ENCODE data around the gene PLCB4. TPM values are rescaled to one million over a fixed set of nuclear protein-coding genes. Genes with fewer than 3 reads are reported as not detected.

The PLCB4 gene
- total RNA-seq, 1 donor: 4.1 TPM

GRCh38 chr20:9457136-9457535 lies 388.2 kb downstream of the PLCB4 start:
- no peak for TF ChIP-seq CTCF (IDR thresholded peaks at IDR 0.05; ENCODE audit: insufficient read depth, low read length)
- DNase-seq (ENCODE audit: low read depth): no peak
- no peak overlapping the region for H3K4me3 ChIP-seq (ENCODE audit: low read depth, low read length)

- DNase-seq (ENCODE audit: low read depth): no peak
Observed at GRCh38 chr20:9458138-9458796, 389.4 kb downstream of the PLCB4 start.

GRCh38 chr20:9460518-9460917 lies 391.6 kb downstream of the PLCB4 start:
- DNase-seq (ENCODE audit: low read depth): peak; percentile 34

More at GRCh38 chr20:9458138-9458796, 389.4 kb downstream of the PLCB4 start:
- H3K4me3 ChIP-seq (ENCODE audit: low read depth, low read length): no peak overlapping the region
- no peak for TF ChIP-seq CTCF (IDR thresholded peaks at IDR 0.05; ENCODE audit: insufficient read depth, low read length)

DNA sequence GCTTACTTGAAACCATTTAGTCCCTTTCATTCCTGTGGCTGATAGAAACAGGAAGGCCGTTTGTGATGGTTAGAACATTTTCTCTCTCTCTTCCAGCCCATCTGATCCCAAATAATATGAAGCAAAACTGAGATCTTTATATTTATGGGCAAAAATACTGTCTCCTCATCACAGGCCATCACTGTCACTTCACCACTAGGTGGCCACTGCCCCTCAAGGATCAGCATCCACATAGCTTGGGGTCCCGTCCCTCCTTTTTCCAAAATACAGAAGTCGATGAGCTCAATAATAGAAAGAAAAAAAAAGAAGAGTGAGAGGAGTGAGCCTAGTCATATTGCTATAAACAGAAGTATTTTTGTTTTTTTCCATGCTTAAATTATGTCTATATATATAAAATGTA lies 399.1 kb downstream of the PLCB4 start:
- no peak overlapping the region for H3K4me3 ChIP-seq (ENCODE audit: low read depth, low read length)
- peak; percentile 28 for TF ChIP-seq CTCF (IDR thresholded peaks at IDR 0.05; ENCODE audit: insufficient read depth, low read length)
- no peak for DNase-seq (ENCODE audit: low read depth)

More at GRCh38 chr20:9460518-9460917, 391.6 kb downstream of the PLCB4 start:
- H3K4me3 ChIP-seq (ENCODE audit: low read depth, low read length): no peak overlapping the region
- no peak for TF ChIP-seq CTCF (IDR thresholded peaks at IDR 0.05; ENCODE audit: insufficient read depth, low read length)

DNA sequence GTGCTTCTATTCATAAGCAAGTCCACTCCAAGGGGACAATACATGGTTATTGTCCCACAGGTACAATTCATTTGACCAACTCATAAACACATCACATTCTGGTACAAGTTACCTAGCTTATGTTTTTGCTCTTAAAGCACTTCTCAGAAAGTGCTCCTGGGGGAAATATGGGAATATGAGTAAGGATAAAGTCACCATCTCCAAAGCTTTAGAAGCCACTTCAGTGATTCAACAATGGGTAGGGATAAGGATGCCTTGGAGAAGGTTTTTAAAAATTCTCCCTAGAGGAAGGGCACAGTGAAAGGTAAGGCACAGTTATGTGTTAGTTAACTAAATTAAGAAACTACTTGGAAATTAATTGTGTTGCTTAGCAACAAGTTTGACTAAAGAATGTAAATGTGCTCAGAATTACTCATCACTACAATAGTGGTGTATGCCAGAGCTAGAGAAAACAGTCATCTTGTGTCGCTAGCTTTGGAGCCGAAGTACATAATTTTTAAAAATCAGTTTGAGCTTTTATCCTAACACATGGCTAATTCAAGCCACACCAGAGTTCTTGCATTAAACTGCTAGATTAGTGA lies 406.0 kb downstream of the PLCB4 start:
- TF ChIP-seq CTCF (IDR thresholded peaks at IDR 0.05; ENCODE audit: insufficient read depth, low read length): no peak
- DNase-seq (ENCODE audit: low read depth): no peak
- no peak overlapping the region for H3K4me3 ChIP-seq (ENCODE audit: low read depth, low read length)

DNA sequence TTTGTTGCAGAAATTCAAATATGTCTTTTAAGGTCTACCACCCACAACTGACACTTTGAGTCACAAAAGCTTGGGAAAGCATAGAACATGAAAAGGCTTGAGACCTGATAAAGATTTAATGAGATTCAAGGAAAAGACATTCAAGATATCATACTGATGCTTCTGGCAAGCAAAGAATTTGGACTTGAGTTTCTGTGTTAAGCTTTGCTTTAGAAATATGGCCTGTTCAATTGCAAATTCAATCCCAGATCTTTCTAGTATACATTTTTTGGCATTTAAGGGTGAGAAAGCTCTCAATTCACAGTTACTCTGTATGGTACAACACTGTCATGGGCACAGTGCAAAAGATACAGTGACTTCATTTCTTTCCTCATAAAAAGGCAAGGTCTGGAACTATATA lies 406.6 kb downstream of the PLCB4 start:
- no peak for TF ChIP-seq CTCF (IDR thresholded peaks at IDR 0.05; ENCODE audit: insufficient read depth, low read length)
- no peak for DNase-seq (ENCODE audit: low read depth)
- no peak overlapping the region for H3K4me3 ChIP-seq (ENCODE audit: low read depth, low read length)

Data from fibroblast of the aortic adventitia (primary cell).